Activated B cell treated with CpG ODN at 0.5 μM for 24 hours (primary cell): ENCODE data around the gene EPHB2. TPM values are rescaled to one million over a fixed set of nuclear protein-coding genes. Genes with fewer than 3 reads are reported as not detected.

Source experiments
- ATAC-seq: fragments of 200-7000 bp; cut with Tn5 transposase; one replicate; pipeline ENCODE4 v1.10.0; 2021; ENCODE audit warnings: low read depth, mild to moderate bottlenecking, moderate library complexity
- CTCF ChIA-PET: fragments of 350-600 bp; sonication (Branson Sonifier 250); formaldehyde crosslinking; loops from one replicate; lab custom pipeline; 2021; ENCODE audit warnings: antibody characterized with exemption; lab: Charles Lee
- POLR2A ChIA-PET: fragments of 350-600 bp; sonication (Branson Sonifier 250); formaldehyde crosslinking; loops from one replicate; lab custom pipeline; 2021; ENCODE audit warnings: antibody characterized with exemption; lab: Charles Lee
- DNase-seq: peaks from one replicate; pipeline ENCODE4 v3.0.0; 2022
- H3K27ac Mint-ChIP-seq: one replicate; pipeline ENCODE4 v1.8.0; 2020; ENCODE audit warnings: mixed read lengths
- H3K27me3 Mint-ChIP-seq: one replicate; pipeline ENCODE4 v1.8.0; 2021; ENCODE audit warnings: mixed read lengths
- H3K36me3 Mint-ChIP-seq: one replicate; pipeline ENCODE4 v1.8.0; 2021; ENCODE audit warnings: low read depth, mixed read lengths
- H3K4me1 Mint-ChIP-seq: one replicate; pipeline ENCODE4 v1.8.0; 2021; ENCODE audit warnings: mixed read lengths
- H3K4me3 Mint-ChIP-seq: one replicate; pipeline ENCODE4 v1.8.0; 2020; ENCODE audit warnings: mild to moderate bottlenecking, mixed read lengths
- H3K9me3 Mint-ChIP-seq: one replicate; pipeline ENCODE4 v1.8.0; 2020; ENCODE audit warnings: mixed read lengths
- intact Hi-C: fragments of 100-400 bp; cut with micrococcal nuclease; formaldehyde crosslinking; loops from one replicate; pipeline ENCODE4 v1.15.1; 2024
- total RNA-seq: library from RNA; stranded (reverse); gene quantifications from 2 replicates; pipeline ENCODE4 v1.2.3, GENCODE V29; 2022
- TF ChIP-seq, protein P1 (sequence below): fragments of 200-600 bp; IDR thresholded peaks from one replicate; pipeline ENCODE4 v1.8.0; 2022; ENCODE audit warnings: antibody characterized with exemption, mild to moderate bottlenecking

EPHB2 gene
- total RNA-seq, 1 donor from 2014 or later, result 0.13 TPM

- intact Hi-C loops, result no loop called here
- DNase-seq (no peak), ATAC-seq (no peak)
- no peak overlapping the region for H3K4me3 Mint-ChIP-seq
- peaks cover 14% of the 10 kb centered on the region for H3K27me3 Mint-ChIP-seq
- ChIA-PET POLR2A (no interaction called here), CTCF (no interaction called here)
- TF ChIP-seq, protein P1, sequence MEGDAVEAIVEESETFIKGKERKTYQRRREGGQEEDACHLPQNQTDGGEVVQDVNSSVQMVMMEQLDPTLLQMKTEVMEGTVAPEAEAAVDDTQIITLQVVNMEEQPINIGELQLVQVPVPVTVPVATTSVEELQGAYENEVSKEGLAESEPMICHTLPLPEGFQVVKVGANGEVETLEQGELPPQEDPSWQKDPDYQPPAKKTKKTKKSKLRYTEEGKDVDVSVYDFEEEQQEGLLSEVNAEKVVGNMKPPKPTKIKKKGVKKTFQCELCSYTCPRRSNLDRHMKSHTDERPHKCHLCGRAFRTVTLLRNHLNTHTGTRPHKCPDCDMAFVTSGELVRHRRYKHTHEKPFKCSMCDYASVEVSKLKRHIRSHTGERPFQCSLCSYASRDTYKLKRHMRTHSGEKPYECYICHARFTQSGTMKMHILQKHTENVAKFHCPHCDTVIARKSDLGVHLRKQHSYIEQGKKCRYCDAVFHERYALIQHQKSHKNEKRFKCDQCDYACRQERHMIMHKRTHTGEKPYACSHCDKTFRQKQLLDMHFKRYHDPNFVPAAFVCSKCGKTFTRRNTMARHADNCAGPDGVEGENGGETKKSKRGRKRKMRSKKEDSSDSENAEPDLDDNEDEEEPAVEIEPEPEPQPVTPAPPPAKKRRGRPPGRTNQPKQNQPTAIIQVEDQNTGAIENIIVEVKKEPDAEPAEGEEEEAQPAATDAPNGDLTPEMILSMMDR, result no peak
- no peaks in the 10 kb centered on the region for H3K36me3 Mint-ChIP-seq
- no peak overlapping the region for H3K27ac Mint-ChIP-seq
- no peaks in the 10 kb centered on the region for H3K9me3 Mint-ChIP-seq
- H3K4me1 Mint-ChIP-seq, result no peaks in the 10 kb centered on the region
Measured at GRCh38 chr1:22689505-22689904, 21.1 kb upstream of the EPHB2 start.

GRCh38 chr1:22691031-22691753 is 19.4 kb upstream of the EPHB2 start:
- no peak overlapping the region for H3K4me3 Mint-ChIP-seq
- H3K9me3 Mint-ChIP-seq, result no peaks in the 10 kb centered on the region
- TF ChIP-seq, protein P1, result no peak
- ATAC-seq (no peak), DNase-seq (no peak)
- no peaks in the 10 kb centered on the region for H3K4me1 Mint-ChIP-seq
- intact Hi-C loops, result no loop called here
- H3K36me3 Mint-ChIP-seq, result no peaks in the 10 kb centered on the region
- POLR2A ChIA-PET, result no interaction called here
- CTCF ChIA-PET, result interaction anchor here (0.8 kb wide), 1 partner anchor 13 kb away, joined by 3 read pairs; no protein-coding TSS in a partner anchor
- H3K27me3 Mint-ChIP-seq, result peaks cover 7% of the 10 kb centered on the region
- H3K27ac Mint-ChIP-seq, result no peak overlapping the region

- ATAC-seq (no peak), DNase-seq (no peak)
- POLR2A ChIA-PET, result no interaction called here
- Mint-ChIP-seq H3K27me3 (peaks cover 9% of the 10 kb centered on the region), H3K27ac (no peak overlapping the region), H3K36me3 (no peaks in the 10 kb centered on the region), H3K4me3 (no peak overlapping the region), H3K4me1 (no peaks in the 10 kb centered on the region), H3K9me3 (no peaks in the 10 kb centered on the region)
- CTCF ChIA-PET, result no interaction called here
- TF ChIP-seq, protein P1, result no peak
- intact Hi-C loops, result no loop called here
Measured at GRCh38 chr1:22694172-22694571, 16.5 kb upstream of the EPHB2 start.

DNA sequence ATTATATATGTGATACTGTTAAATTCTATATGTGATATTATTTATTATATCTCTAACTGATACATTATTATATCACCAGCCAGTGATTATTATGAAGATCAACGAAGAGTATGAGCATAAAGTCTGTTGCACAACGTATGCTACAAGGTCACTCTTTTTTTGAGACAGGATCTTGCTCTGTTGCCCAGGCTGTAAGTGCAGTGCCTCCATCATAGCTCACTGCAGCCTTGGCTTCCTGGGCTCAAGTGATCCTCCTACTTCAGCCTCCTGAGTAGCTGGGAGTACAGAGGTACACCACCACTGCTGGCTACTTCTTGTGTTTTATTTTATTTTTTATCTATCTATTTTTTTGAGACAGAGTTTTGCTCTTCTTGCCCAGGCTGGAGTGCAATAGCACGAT is 14.0 kb upstream of the EPHB2 start:
- H3K27me3 Mint-ChIP-seq, result peaks cover 7% of the 10 kb centered on the region
- ChIA-PET CTCF (no interaction called here), POLR2A (no interaction called here)
- no peaks in the 10 kb centered on the region for H3K36me3 Mint-ChIP-seq
- H3K9me3 Mint-ChIP-seq, result no peaks in the 10 kb centered on the region
- intact Hi-C loops, result no loop called here
- DNase-seq (no peak), ATAC-seq (no peak)
- TF ChIP-seq, protein P1, result no peak
- H3K27ac Mint-ChIP-seq, result no peak overlapping the region
- H3K4me3 Mint-ChIP-seq, result no peak overlapping the region
- no peaks in the 10 kb centered on the region for H3K4me1 Mint-ChIP-seq

- no peak for ATAC-seq
- no peak for DNase-seq
- Mint-ChIP-seq H3K36me3 (no peaks in the 10 kb centered on the region), H3K9me3 (no peaks in the 10 kb centered on the region), H3K4me3 (no peak overlapping the region), H3K27me3 (peaks cover 10% of the 10 kb centered on the region), H3K27ac (no peak overlapping the region), H3K4me1 (no peaks in the 10 kb centered on the region)
- ChIA-PET CTCF (no interaction called here), POLR2A (no interaction called here)
- intact Hi-C loops, result no loop called here
- TF ChIP-seq, protein P1, result no peak
Measured at GRCh38 chr1:22697980-22698379, 12.7 kb upstream of the EPHB2 start.
